ENCODE results near the gene RSPH9.

RSPH9 gene

DNA sequence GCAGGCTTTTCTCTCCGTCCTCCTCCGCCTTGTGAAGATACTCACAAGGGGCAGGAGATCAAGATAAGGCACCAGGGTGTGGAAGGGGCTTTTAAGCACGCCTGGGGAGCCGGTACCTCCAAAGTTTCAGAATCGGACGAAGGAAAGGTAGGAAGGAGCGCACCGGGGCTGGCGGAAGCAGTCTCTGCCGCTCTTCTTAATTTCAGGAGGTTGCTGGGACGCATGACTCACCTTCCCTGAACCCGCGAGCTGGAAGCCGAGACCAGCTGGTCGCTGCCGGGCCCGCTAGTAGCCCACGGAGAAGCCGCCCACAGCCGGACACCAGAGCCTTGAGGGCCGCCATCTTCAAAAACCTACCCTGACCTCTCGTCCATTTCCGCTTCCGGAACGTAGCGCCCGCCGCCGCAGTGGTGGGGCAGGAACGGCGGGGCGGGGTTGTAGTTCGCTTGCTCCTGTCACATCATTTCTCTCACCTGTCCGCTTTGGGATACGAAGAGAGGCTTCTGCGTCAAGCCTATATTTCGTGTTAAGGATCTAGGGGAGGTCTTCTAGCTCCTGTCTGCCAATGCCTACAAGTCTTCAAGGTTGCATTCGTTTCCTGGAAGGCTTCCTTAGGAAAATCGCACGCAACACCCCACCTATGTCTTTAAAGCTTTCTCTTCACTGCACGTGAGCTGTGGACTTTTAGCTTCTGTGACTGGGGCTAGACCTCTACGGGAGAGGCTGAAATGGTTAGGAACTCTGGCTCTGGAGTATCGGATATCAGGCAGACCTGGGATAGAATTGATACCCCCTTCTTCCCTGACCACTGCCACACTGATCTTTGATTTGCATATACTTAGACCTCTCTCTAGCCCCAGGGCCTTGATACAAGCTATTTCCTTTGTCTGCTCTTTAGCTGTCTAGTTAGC lies 42.9 kb downstream of the RSPH9 start, which contains the start of gene MRPS18A:
TSS of gene MRPS18A (minus strand) at position 355 of the 911 bp plus-strand sequence. CDS start at position 343, 12 bp downstream.
- Histone ChIP-seq H3K27me3 (no peaks in the 10 kb centered on the region), H3K4me1 (peaks cover 18% of the 10 kb centered on the region), H3K4me3 (ENCODE audit: low read depth, low read length) (peak within 1 kb of the TSS; percentile 96), H3K36me3 (peaks cover 4% of the 10 kb centered on the region), H3K9me3 (no peaks in the 10 kb centered on the region)
- DNase-seq, result peak; percentile 83
- no peak for TF ChIP-seq CTCF (IDR thresholded peaks at IDR 0.05; ENCODE audit: low read depth, low read length)

DNA sequence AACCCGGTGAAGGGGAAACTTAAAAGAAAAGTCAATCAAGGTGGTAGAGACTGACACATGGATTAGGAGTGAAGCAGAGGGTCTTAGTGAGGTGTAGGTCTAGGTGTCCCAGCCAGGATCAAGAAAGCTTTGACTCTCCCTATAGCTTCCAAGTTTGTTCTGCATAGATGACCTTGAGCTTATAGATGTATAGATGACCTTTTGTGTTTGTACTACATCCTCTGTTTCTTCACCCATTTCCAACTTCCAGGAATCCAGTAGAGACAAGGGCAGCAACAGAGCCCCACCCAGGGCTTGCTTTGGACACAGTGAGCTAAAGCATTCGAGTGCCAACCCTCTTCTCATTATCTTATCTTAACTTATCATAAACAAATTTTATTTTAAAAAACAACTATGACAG lies 44.6 kb downstream of the RSPH9 start:
- Histone ChIP-seq H3K9me3 (no peaks in the 10 kb centered on the region), H3K4me3 (ENCODE audit: low read depth, low read length) (no peak overlapping the region), H3K4me1 (peaks cover 7% of the 10 kb centered on the region; the same call in 1 of the 2 replicates), H3K27me3 (no peaks in the 10 kb centered on the region), H3K36me3 (no peaks in the 10 kb centered on the region)
- TF ChIP-seq CTCF (IDR thresholded peaks at IDR 0.05; ENCODE audit: low read depth, low read length), result no peak
- DNase-seq, result no peak

DNA sequence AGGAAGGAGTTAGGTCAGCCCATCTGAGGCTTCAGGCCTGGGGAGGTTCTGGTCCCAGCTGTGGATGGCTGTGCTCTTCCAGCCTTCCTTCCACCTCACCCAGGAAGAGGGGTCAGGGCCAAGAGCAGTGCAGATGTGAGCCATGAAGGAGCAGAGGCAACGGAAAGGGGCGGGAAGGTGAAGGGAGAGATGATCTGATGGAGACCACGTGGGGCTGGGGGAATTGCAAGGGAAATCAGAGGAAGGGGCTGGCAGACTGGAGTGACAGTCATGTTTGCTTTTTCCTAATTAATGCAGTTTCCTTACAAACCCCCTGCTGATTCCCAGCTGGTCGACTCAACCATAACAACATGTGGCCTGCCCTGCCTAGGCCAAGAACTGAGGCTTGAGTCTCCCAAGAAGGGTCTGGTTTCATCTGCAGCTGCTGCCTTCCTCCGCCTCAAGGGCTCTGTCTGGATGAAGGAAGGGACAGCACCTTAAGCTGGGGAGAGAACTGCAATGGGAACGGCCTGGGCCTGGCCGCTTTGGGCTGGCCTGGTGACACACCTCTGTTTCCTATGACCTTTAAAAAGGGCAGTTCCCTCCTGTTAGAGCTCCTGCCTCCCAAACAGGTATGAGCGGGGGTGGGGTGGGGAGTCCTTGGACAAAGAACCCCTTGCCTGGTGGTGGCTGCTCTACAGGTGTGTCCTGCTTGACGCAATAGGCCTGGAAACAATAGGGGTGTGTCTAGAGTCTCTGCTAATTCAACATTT lies 50.6 kb downstream of the RSPH9 start:
- no peaks in the 10 kb centered on the region for H3K27me3 ChIP-seq
- H3K9me3 ChIP-seq, result no peaks in the 10 kb centered on the region
- H3K36me3 ChIP-seq, result no peaks in the 10 kb centered on the region
- no peak overlapping the region for H3K4me3 ChIP-seq (ENCODE audit: low read depth, low read length)
- no peak for TF ChIP-seq CTCF (IDR thresholded peaks at IDR 0.05; ENCODE audit: low read depth, low read length)
- no peak for DNase-seq
- H3K4me1 ChIP-seq, result peaks cover 15% of the 10 kb centered on the region

GRCh38 chr6:43695967-43696291 lies 51.1 kb downstream of the RSPH9 start:
- peaks cover 15% of the 10 kb centered on the region for H3K4me1 ChIP-seq
- no peak for DNase-seq
- no peaks in the 10 kb centered on the region for H3K36me3 ChIP-seq
- no peak overlapping the region for H3K4me3 ChIP-seq (ENCODE audit: low read depth, low read length)
- H3K27me3 ChIP-seq, result no peaks in the 10 kb centered on the region
- H3K9me3 ChIP-seq, result no peaks in the 10 kb centered on the region
- no peak for TF ChIP-seq CTCF (IDR thresholded peaks at IDR 0.05; ENCODE audit: low read depth, low read length)

DNA sequence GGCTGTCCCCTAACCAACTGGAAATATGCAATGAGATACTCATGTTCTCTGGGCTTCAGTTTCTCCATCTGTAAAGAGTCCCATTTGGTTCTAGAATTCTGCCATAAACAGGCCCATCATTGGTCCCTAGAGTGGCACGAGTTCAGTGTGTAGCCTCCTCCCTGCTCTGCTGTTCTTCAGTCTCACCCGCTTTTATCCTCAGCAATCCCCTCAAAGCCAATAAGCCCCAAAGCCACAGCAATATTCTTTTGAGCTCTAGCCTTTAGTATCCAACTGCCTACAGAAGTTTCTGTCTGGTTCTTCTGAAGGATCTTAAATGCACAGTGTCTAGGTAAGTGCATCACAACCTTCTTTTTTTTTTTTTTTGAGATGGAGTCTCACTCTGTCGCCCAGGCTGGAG lies 52.6 kb downstream of the RSPH9 start:
- H3K9me3 ChIP-seq, result no peaks in the 10 kb centered on the region
- no peak for DNase-seq
- H3K4me1 ChIP-seq, result peaks cover 19% of the 10 kb centered on the region
- H3K36me3 ChIP-seq, result no peaks in the 10 kb centered on the region
- no peak overlapping the region for H3K4me3 ChIP-seq (ENCODE audit: low read depth, low read length)
- no peak for TF ChIP-seq CTCF (IDR thresholded peaks at IDR 0.05; ENCODE audit: low read depth, low read length)
- no peaks in the 10 kb centered on the region for H3K27me3 ChIP-seq

Data from BE2C (cell line).